NCI-H1105 treated with DMSO at 0.1 percent for 48 hours (cell line): Measurements from ENCODE around the gene EMD.
"Not testable (repeated sequence)": the region's sequence is repeated elsewhere in the genome, so short reads cannot be mapped to it uniquely, and the experiment has no call there.

Source experiments
- DNase-seq: peaks from one replicate; lab custom pipeline; 2025; lab: John Stamatoyannopoulos, UW

EMD gene

DNA sequence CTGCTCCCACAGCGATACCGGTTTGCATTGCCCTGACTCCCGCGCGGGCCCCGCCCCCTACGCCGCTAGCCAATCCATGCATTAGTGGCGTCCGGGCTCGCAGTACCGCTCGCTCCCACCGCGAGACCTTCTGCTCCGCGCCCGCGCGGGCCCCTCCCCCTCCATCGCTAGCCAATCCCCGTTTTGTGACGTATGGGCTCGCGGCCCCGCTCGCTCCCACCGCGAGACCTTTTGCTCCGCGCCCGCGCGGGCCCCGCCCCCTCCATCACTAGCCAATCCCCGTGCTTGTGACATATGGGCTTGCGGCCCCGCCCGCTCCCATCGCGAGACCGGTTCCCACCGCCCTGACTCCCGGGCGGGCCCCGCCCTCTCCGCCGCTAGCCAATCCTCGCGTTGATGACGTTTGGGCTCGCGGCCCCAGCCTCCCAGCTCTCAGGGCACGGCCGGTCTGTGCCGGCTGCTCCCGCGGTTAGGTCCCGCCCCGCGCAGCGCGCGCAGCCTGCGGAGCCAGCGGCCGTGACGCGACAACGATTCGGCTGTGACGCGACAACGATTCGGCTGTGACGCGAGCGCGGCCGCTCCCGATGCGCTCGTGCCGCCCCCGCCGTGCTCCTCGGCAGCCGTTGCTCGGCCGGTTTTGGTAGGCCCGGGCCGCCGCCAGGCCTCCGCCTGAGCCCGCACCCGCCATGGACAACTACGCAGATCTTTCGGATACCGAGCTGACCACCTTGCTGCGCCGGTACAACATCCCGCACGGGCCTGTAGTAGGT, at the start of gene EMD:
Gene EMD, plus strand, starts transcription at position 497 of the 770 bp plus-strand sequence. Its CDS starts 190 bp downstream, at position 687.
- DNase-seq = peak; percentile 100

DNA sequence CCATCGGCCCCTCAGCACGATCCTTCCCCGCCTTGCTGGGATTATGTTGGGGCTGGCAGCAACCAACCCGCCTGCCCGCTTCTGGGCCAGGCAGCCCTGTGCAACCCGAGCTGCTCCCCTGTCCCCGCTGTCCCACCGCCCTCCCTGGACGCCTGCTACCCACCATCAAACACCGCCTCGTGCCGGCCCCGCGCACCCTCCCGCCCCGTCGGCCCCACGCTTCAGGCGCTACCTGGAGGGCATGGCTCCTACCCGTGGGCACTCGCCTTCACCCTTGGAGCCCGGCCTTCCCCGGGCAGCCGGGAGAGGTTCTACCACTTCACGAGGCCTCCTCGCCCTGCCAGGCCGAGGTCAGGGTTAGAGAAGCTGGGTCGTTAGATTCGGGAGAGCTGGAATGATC, 46.5 kb upstream of the EMD start:
- no peak for DNase-seq

DNA sequence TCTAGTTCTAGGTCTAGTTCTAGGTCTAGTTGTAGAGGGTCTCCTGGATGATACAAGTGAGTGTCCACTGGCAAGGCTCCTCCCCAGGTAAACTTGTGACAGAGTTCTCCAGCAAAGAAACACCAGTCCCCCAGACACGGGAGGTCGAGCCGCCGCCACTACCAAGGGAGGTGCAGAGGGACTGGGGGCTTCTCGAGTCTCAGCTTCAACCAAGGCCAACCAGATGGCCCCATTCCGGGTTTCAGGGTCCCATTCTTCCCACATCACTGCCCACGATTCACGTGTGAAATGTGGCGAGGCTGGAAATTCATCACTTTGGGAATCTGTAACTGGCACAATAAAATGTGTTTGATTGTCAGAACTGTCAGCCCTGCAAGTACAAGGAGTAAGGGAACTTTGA, 46.0 kb upstream of the EMD start:
- no peak for DNase-seq

DNA sequence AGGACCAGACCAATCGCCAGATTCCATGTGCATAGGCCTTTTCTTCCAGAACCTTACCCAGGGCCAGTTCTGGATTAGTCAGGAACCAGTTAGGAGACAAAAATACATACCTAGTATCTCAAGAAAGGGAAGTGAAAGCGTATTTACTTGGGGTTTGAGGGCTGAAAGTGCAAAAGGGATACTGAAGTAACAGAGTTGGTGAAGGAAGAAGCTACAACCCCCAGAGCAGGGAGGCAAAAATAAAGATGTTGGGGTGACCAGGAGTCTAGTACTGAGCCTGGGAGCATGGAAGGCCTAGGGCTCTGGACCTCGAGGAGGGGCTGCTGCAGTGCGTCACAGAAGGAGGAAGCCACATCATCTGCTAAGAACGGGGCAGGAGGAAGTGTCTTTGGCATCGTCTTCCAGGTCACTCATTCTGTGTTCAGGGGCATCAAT, 45.2 kb upstream of the EMD start:
- DNase-seq = no peak

DNA sequence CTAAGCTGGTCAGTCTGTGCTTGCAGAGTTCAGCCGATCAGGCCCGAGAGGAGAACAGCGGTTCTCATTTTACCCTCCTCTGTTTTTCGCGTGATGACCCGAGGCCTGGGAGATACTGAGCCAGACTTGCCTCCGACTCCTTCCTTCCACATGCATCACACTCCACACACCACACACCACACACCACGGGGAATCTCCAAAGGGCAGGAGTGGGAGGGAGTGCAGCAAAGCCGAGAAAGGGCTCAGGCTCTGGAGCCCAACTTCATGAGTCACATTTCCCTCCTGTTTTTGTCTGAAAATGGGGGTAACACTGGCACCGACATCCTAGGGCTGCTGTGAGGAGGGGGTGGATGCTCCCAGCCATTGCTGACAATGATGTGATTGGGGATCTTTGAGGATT, 44.6 kb upstream of the EMD start:
- DNase-seq = no peak

DNA sequence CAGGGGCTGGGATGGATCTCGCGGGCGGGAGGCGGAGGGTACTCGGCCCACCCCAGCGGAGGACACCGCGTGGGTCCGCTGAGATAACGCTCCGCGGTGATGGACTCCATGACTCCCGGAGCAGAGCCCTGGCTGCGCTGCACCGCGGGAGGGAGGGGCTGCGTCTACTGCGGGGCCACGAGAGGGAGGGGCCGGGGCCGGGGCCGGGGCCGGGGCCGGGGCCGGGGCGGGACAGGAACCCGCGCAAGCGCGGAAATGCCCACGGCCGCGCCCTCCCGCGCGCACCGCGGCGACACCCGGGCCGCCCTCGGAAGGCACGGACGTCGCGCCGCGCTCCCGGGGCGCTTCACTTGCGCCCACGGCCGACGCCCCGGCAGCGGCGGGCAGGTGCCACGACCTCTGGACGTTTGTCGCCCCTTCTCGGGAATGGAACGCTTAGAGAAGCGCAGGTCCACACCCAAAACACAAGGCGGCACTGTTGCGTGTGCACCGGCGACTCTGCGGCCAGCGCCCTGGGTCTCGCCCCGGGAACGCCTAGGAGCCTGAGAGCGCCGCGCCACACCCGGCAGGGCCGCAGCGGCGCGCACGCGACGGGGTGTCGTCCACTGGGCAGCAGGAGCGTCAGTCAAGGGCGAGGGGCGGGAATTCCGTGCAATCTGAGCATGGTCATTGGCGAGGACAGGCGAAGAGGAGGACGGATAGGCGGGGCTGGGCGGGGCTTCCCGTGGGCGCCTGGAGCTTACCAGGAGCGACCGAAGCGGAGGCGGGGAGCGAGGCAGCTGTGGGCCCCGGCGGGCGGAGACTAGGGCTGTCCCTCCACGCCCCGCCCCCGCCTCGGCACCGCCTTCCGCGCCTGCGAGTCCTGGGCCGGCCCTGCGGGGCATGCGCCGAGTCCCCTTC, 37.4 kb upstream of the EMD start:
- DNase-seq = not testable (repeated sequence)

DNA sequence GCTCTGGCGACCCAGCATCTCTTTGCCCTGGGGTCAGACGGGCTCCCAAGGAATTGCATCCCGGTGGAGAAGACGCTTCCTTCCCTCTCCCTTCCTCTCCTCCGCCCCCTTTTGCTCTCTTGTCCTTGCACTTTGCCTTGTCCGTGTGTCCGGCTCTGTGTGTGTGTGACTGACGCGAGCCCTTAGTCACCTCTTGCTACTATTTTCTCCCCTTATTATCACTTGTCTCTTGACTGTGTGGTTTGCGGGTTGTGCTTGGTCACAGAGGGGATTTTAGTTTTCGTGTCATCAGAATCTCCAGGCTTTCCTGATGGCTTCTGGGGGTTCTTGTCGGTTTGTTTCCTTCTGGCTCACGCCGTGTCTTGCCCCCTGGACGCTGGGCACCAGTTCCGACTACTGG, 36.0 kb upstream of the EMD start:
- not testable (repeated sequence) for DNase-seq

DNA sequence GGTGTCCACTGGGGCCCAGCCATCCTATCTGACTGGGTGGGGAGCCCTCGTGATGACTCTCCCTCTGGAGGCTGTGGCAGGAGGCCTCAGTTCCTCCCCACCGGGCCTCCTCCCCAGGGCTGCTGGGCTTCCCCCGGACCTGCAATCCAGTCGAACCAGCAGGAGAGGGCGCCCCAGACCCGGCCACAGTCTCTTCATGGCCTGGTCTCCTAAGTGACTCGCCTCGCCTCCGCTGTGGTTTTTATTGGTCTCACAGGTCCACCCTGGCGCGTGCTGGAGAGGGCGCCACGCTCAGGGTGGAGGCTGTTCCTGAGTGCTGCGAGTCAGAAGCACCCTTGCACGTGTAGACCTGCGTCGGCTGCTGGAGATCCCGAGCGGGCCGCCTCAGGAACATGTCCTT, 35.5 kb upstream of the EMD start:
- not testable (repeated sequence) for DNase-seq

DNA sequence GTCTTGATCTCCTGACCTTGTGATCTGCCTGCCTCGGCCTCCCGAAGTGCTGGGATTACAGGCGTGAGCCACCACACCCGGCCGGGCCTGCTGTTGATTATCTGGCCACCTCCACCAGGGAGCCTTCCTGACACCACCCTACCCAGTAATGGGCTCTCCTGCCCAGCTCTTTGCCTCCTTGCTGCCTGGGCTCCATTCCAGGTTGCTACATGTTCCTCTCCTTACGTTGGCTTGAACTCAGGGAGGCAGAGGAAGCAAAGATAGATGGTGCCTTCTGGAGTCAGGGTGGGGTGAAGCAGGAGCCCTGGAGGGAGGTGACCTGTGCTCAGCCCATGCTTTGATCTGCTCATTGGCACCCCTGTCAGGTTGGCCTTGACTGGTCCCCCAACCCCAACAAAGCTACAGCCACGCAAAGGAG, 31.0 kb upstream of the EMD start:
- DNase-seq = no peak

DNA sequence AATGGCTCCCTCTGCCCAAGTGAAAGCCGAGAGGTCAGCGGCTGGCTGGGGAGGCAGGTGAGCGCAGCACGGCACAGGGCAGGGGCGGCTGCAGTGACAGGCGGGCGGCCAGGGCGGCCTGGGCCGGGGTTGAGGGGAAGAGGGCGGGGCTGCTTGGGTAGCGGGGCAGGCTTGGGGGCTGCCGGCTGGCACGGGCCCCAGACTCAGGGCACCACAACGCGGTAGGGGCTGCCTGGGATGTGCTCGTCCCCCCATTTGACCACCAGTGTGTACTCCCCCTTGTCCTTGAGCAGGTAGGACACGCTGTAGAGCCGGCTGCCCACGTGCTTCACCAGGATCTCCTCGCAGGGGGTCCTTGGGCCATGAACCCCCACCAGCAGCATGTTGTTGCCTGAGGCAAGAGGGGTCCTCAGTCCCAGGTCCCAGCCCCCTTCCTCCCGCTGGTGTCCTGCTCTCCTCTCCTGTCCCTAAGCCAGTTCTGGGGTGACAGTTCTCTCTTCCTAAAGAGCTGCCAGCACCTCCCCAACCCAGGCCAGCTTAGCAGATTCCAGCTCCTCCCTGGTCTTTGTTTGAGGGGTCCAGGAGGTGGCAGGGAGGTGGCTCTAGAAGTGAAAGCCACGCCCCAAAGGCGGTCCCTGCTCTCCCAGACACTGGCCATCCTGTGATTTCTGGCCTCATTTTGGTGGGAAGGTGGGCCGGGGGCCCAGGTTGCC, 30.3 kb upstream of the EMD start:
- DNase-seq = no peak

DNA sequence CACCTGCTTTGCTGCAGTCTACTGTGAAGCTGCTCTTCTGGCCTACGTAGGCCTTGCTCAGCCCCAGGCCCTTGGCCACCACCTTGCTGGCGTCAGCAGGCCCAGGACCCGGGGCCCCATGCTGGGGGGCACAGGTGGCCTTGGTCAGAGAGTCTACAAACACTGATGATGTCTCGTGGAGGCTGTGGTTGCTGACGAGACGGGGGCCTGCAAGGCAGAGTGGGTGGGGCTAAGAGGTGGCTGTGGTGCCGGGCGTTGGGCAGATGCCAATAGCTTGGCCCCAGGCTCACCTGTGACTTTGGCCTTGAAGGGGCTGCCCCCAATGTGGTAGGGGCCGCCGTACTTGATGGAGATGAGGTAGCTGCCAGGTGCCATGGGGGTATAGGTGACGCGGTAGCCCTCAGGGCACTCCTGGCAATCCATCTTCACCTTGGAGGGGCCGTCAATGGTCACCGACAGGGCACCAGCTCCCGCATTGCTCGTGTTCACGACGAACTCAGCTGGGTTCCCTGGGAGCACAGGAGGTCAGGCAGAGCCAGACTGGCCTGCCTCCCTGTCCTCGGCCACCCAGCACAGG, 29.6 kb upstream of the EMD start:
- no peak for DNase-seq

DNA sequence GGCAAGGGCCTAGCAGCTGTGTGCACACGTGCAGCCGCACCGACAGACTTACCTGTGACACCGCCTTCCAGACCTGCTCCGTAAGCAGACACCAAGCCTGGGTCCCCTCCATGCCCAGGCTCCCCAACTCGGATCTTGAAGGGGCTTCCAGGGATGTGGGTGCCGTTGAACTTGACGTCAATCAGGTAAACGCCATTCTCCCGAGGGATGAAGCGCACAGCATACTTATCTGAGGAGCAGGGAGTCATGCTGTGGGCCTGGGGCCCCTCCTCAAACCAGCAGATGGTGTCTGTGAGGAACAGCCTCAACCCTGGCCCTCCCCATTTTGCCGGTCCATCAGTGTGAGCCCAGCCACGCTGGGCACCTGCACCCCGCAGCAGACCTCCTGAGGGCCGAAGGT, 29.1 kb upstream of the EMD start:
- DNase-seq = no peak

DNA sequence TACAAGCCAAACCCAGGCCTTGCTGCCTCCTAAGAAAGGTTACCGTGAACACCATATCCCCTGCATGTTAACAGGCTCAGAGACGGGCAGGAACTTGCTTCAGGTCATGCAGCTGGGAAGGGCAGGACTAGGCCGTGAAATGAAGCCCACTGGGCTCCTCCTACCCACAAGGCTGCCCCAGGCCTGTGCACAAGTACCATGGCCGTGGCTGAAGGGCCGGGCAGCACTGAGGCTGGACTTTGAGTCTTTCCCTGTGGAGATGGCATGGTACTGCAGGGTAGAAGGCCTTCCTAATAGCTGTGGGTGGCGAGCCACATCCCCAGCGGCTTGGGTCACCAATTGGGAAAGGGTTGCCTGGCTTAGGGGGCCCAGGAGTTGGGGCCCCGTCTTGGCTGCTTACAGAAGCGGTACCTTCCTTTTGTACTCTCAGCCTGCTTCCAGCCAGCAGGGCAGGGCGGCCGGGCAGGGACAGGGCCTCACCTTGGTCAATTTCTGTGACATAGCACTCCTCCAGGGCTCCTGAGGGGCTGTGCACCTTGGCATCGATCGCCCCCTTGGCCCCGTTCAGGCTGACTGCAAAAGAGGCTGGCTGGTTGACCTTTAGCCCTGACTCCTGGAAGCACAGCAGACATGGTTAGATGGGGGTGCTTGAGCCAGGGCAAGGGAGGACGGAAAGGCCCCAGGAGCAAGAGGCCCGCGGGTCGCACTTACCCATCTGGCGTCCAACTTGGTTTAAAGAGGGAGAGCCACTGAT, 28.5 kb upstream of the EMD start:
- no peak for DNase-seq

DNA sequence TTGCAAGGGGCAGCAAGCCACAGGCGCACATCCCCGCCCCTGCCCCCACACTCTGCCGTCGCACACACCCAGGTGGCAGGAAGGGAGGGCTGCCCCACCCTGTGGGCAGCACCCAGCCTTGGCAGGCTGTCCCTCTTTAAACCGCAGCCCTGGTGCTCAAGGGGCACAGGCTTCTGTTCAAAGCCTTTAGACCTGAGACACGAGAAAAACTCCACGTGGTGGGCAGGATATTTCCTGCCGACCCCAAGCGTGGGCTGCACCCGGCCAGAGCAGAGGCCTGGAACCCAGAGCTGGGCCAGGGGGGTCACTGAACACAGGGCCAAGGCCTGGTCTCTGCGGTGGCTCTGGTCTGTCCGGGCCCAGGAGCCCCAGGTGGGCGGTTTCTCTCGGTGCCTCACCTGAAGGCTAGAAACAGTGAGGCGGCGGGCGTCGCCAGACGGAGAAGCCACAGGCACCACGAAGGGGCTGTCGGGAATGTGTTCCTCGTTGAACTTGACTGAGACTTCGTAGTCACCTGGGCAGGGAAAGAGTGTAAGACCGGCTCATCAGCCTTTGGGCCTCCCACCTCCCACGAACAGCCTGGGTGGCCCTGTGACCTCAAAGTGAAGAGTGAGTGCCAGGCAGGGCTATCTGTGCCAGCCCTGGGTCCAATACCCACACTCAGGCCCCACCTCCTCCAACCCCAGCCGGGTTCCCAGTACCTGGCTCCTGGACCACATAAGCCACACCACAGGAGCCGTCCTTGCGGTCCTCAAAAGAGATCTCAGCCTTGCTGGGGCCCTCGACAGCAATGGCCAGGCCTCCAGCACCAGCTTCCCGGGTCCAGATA, 27.7 kb upstream of the EMD start:
- no peak for DNase-seq

DNA sequence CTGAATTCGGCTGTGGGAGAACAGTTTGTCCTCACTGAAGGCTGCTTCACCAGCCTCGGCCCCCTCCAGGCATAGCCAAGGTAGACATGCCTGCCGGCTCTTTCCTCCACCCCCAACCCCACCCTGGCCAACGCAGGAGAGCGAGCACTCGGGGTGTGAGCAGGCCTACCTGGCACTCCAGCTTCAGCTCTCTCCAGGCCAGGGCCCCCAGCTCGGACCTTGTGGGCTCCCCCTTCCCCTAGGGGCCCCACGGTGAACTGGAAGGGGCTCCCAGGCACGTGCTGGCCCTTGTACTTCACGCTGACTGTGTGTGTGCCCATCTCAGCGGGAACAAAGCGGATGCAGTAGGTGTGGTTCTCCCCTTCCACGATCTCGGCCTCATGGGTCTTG, 27.1 kb upstream of the EMD start:
- DNase-seq = no peak

DNA sequence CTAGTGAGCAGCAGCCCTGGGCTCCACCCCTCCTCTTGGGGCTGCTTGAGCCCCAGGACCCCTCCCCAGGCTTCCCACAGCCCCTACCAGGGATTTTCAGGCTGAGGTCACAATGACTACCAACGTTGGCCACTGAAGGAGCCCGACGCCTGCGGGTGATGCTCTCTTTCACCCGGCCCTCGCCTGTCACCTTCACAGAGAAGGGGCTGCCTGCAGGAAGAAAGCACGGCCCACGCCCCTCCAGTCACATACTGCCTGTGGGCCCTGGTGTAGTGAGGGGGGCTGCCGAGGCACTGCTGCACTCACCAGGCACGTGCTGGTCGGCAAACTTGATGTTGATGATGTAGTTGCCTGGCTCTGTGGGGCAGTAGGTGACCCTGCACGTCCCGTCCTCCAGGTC, 26.6 kb upstream of the EMD start:
- no peak for DNase-seq

DNA sequence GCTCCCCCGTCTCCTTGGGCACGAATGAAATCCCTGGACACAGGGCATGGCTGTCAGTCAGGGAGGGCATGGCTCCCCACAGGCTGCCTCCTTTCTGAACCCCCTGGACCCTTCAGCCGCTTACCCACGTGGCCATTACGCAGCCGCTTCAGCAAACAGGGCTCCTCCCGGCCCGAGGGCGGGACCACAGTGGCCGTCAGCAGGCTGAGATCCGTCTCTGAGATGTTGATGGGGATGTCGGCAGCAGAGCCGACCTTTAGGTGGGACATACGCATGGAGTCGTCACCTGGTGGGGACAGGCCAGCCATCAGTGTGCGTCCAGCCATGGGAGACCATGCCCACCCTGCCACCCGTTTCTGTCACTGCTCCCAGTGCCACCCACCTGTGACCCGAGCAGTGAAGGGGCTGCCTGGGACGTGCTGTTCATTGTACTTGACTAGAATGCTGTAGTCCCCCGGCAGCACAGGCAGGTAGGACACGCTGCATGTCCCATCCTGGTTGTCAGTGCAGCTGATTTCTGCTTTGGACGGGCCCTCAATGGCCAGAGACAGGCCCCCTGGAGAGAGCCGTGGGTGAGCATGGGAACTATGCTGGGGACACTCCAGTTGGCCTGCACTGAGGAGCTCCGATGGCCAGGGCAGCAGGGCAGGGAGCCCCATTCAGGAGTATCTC, 25.8 kb upstream of the EMD start:
- no peak for DNase-seq

DNA sequence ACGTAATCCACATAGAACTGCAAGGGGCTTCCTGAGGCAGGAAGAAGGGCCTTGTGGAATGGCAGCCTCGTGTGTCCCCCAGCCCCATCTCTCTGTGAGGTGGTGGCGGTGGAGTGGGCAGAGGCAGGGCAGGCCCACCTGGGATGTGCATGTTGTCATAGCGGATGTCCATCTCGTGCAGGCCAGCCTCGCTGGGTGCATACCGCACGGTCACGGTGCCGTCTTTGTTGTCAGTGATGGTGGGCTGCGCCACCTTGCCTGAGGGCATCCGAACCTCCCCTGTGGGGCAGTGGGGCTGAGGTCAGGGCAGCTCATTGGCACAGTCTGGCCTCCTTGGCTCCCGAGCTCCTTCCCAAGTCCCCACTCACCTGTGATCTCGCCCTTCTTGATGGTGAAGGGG, 25.1 kb upstream of the EMD start:
- no peak for DNase-seq

DNA sequence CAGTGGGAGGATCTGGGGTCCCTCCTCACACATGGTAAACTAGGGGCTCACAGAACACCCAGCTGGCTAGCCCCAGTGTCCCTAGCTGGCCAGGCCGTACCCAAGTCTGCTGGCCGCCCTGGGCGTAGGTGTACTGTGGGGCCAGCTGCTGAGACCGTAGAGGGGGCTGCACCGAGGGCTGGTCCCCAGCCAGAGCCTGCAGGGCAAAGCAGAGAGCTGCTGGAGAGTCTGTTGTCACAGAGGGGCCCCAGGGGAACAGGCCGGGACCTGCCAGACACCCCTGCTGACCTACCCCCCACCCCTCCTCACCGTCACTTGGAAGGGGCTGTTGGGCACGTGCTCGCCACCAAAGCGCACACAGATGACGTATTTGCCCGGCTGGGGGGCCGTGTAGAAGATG, 24.6 kb upstream of the EMD start:
- DNase-seq = no peak
